GM23248 (cell line): ENCODE data around the gene ISG15.

Experiments used
- EZH2 ChIP-seq: fragments of 200-600 bp; sonication (generic); IDR thresholded peaks from 2 replicates; pipeline ENCODE4 v1.6.1; 2018; ENCODE audit warnings: antibody characterized with exemption, mild to moderate bottlenecking; ENCODE audit not compliant: insufficient read depth, poor library complexity, severe bottlenecking
- EZH2phosphoT487 ChIP-seq: fragments of 200-600 bp; sonication (generic); IDR thresholded peaks from 2 replicates; pipeline ENCODE4 v1.6.1; 2018; ENCODE audit warnings: antibody characterized with exemption, moderate library complexity, mild to moderate bottlenecking, low read depth; ENCODE audit not compliant: insufficient read depth

DNA sequence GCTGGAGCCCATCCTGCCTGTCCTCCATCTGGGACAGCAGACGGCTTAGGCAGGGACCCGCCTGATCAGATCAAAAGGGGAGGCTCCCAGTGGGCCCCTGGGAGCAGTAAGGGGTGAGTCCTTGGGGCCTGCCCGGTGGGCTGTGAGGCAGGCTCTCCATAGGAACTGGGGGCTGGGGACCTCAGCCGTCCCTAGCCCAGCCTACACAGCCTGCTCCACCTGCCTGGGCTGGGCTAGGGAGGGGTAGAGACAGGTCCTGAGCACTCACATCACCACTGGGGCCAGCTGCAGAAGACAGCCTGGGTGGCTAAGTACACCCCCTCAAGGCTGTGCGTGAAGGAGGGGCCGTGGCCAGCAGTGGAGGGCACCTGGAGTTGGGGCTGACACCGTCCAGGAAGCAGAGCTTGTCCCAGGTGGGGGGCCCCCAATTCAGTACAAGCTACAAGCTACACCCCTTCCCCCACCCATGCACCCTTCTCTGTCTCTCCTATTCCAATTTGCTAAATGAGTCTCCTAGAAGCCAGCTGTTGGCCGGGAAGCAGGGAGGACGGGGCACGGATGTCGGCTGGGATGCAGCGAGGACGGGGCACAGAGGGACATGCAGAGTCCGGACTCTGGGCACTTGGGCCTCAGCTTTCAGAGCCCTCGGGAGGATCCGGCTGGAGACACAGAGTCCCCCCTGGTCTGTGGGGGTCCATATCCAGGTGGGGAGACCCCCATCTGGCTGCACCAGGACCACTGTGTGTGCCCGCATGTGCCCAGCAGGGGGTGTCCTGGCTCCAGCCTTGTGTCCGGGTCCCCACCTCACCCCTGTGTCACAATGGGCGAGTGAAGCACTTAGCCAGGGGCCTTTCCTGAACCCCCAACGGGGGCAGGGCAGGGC, 1.7 kb downstream of the ISG15 start:
- TF ChIP-seq EZH2phosphoT487: no peak
- no peak for TF ChIP-seq EZH2
